Globus pallidus (tissue), 1 donor: ENCODE measurements around the gene RBM28.
A peak's percentile ranks its signal among the peaks of the same experiment; 100 is the strongest.

Source experiments
- DNase-seq: peaks from one replicate; pipeline ENCODE4 v3.0.0-alpha.2; 2015; ENCODE audit warnings: low spot score

Gene RBM28, protein sequence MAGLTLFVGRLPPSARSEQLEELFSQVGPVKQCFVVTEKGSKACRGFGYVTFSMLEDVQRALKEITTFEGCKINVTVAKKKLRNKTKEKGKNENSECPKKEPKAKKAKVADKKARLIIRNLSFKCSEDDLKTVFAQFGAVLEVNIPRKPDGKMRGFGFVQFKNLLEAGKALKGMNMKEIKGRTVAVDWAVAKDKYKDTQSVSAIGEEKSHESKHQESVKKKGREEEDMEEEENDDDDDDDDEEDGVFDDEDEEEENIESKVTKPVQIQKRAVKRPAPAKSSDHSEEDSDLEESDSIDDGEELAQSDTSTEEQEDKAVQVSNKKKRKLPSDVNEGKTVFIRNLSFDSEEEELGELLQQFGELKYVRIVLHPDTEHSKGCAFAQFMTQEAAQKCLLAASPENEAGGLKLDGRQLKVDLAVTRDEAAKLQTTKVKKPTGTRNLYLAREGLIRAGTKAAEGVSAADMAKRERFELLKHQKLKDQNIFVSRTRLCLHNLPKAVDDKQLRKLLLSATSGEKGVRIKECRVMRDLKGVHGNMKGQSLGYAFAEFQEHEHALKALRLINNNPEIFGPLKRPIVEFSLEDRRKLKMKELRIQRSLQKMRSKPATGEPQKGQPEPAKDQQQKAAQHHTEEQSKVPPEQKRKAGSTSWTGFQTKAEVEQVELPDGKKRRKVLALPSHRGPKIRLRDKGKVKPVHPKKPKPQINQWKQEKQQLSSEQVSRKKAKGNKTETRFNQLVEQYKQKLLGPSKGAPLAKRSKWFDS

GRCh38 chr7:128343554-128344430 is at the start of gene RBM28:
RBM28 (minus strand) TSS chr7:128343908; CDS start chr7:128343793, 115 bp downstream.
- DNase-seq: peak; percentile 84

- no peak for DNase-seq
These were observed 49.0 kb upstream of the RBM28 start for GRCh38 chr7:128392446-128393327.

GRCh38 chr7:128391805-128392204 is 48.1 kb upstream of the RBM28 start:
- DNase-seq: no peak

- no peak for DNase-seq
These were observed 47.3 kb upstream of the RBM28 start for GRCh38 chr7:128390871-128391565.

DNA sequence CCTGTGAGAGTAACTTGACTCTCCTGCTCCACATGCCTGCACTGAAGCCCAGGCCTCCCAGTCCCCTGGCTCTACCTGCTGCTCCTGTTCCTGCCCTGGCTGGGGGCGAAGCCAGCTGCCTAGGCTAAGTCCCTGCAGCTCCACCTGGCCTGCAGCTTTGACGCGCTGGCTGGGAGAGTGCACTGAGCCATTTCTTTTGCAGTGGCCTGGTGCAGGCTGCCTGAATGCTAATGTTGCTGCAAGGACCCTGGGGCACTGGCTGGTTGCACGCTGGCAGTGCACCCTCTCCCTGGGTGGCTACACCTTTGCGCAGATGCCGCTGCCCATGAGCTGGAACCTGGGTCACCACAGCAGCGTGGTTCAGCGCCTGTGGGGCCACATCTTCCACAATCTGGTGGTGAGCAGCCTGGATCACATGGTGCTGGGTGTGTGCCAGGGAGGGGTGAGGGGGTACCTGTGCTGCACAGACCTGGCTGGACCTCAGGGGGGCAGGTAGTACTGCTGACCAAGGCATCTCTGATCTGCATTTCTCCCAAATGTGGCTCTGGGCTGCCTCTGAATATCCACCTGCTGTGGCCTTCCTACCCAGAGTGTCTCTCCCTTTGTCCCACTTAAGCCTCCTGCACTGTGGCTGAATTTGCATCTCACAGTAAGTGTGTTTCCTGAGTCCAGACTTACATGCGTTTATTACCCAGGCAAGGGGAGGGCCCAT is 46.1 kb upstream of the RBM28 start:
- DNase-seq: no peak

GRCh38 chr7:128389085-128389617 is 45.4 kb upstream of the RBM28 start:
- no peak for DNase-seq

- DNase-seq: no peak
These were observed 44.4 kb upstream of the RBM28 start for GRCh38 chr7:128388145-128388485.

DNA sequence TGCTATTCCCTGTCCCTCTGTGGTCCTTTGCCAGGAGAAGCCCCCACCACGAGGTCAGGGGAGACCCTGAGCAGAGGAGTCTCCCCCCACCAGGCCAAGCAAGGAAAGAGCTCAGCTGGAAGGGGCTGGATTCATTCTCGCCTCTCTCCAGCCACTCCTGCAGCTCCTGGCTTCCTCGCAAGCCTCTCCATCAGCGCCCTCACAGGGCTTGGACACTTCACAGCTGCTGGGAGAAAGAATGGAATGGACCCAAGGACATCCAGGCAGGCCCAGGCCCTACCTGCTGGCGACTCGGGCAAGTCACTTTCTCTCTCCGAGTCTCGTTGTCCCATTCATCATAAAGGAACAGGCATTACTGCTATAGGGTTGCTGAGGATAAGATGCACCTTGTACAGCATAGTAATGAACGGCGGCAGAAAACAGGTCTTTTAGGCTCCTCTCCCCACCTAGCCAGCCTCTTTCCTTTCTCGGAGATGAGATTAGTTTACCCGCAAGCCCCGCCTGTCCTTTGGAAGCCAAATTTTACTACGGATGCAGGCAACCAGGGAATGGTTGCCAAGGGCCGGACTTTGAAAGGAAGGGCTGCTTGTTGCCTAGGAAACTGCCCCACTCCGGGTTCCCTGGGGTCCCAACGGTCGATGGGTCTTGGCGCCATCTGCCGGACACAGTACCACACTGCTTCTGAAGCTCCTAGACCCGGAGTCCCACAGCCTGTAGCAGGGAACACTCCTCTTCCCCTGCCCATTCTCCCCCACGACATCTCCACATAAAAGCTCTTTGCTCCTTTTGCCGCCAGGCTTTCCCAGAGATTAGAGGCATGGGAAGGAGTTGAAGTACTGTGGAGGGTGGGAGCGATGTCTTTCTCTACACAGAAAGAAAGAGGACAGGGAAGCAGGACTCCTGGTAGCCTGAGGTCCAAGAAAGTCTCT is 43.8 kb upstream of the RBM28 start:
- peak; percentile 70 for DNase-seq

GRCh38 chr7:128385988-128386925 is 42.5 kb upstream of the RBM28 start:
- no peak for DNase-seq

GRCh38 chr7:128384726-128385125 is 41.0 kb upstream of the RBM28 start:
- DNase-seq: no peak

DNA sequence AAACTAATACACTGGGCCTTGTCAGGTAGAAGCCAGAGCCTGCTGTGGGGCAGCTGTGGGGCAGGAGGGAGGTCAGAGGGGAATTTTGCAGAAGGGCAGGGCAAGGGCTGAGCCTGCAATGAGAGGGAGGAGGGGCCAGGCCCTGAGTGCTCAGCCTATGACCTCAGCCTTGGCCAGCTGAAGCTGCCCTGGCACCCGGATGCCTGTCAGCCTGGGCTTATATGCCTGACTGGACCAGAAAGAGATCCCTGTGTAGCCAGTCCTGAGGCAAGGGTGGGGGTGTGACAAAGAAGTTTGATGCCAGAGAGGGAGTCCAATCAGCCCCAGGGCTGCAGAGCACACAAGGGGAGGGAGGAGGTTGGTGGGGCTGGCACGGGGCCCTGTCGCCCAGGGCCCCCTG is 40.1 kb upstream of the RBM28 start:
- DNase-seq: no peak

- DNase-seq: no peak
These were observed 37.6 kb upstream of the RBM28 start for GRCh38 chr7:128381161-128381821.

- DNase-seq: no peak
These were observed 36.9 kb upstream of the RBM28 start for GRCh38 chr7:128380483-128381106.

- no peak for DNase-seq
These were observed 36.3 kb upstream of the RBM28 start for GRCh38 chr7:128379900-128380479.

DNA sequence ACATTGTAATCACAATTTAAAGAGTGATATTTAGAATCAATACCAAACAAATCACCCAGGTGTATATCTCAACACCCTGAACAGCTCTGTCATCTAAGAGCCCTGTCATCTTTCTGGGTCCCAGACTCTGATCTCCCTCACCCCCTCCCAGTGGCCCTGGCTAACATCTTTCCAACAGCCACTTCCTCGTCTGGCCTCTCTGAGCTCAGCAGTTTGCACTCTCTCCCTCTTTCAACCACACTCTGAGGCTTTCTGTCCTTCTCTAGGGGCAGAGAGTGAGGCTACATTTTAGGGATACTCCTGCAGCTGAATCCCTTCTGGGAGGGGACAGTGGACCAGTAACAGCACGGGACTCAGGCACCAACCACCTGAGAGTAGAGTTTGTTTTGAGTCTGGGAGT is 34.9 kb upstream of the RBM28 start:
- no peak for DNase-seq

DNA sequence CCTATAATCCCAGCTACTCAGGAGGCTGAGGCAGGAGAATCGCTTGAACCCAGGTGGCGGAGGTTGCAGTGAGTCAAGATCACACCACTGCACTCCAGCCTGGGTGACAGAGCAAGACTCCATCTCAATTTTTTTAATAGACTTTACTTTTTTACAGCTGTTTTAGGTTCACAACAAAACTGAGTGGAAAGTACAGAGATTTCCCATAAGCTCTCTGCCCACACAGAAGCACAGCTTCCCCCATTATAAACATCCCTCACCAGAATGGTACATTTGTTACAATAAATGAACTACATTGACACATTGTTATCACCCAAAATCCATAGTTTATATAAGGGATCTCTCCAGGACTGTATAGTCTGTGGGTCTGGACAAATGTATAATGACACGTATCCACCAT is 32.4 kb upstream of the RBM28 start:
- DNase-seq: no peak
